HG03025 (cell line): ENCODE data around the gene HYCC2.
A peak's percentile ranks its signal among the peaks of the same experiment; 100 is the strongest.
"Not testable (repeated sequence)": the region's sequence is repeated elsewhere in the genome, so short reads cannot be mapped to it uniquely, and the experiment has no call there.

Experiments used
- ATAC-seq: cut with Tn5 transposase; IDR thresholded peaks from one replicate; pipeline ENCODE4 v1.9.1; 2021; ENCODE audit warnings: mild to moderate bottlenecking, moderate library complexity; ENCODE audit not compliant: unreplicated experiment, low FRiP score

HYCC2 gene

DNA sequence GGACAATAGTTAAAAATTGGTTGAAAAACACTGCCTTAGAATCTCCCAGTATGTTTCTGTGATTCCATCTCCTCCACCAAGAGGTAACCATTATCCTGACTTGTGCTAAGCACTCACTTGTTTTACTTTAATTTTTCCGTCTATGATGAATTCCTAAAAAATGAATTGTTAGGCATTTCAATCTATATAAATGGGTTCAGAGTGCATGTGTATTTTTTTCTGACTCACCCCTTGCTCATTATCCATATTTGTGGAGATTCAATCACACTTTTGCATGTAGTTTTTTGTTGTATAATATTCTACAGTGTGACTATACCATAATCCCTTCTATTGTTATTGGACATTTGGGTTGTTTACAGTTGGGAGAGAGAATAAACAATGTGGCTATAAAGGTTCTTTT, 1.6 kb upstream of the HYCC2 start:
- no peak for ATAC-seq

DNA sequence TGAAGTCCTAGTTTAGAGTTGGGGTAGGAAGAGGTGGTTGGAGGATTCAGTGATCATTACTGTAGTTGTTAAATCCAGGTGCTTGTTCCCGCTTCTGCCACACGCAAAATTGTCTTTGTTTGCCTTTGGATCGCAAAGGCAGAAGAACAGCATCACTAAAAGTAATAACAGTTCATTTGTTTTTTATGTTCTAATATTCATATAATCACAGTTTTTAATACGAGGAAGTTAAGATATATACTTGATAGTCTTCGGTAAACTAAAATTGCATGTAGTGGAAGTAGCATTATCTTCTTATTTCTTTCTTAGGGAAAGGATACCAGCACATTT, 695 bp upstream of the HYCC2 start:
- ATAC-seq: peak; percentile 10

DNA sequence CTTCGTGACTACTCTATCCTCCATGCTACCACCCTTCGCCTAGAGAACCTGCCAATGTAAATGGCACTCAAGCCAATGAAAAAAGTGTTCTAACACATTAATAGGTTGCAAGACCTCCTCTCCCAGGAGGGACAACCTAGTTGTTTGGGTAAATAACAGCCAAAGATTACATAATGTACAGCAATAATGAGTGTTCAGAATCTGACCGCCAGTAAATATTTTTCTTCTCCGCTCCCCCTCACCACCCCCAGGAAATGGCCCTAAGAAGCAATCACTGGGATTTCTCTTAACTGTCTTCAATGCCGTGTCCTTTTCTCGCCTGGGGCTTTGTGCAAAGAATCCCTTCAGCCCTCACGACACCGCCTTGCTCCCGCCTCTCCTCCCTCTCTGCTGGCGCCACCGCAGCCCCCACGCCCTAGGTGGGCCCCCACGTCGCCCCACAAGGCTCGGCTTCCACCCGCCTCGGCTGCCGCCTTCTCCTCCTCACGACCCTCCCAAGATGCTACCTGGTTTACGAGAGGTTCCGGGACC, 458 bp downstream of the HYCC2 start:
- peak; percentile 25 for ATAC-seq

DNA sequence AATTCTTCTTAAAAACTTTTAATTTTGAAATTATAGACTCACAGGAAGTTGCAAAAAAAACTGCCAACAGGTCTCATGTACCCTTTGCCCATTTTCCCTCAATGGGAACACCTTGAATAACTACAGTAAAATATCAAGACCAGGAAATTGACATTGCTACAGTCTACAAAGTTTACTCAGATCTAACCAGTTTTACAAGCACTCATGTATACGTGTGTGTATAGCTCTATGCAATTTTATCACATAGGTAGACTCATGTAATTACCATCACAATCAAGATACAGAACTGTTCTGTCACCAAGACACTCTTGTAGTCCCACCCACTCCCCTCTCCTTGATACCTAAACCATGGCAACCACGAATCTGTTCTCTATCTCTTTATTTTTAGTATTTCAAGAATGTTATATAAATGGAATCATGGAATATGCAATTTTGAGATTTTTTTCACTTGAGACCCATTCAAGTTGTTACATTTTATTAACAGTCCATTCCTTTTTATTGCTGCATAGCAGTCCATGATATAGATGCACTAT, 6.6 kb downstream of the HYCC2 start:
- ATAC-seq: no peak

DNA sequence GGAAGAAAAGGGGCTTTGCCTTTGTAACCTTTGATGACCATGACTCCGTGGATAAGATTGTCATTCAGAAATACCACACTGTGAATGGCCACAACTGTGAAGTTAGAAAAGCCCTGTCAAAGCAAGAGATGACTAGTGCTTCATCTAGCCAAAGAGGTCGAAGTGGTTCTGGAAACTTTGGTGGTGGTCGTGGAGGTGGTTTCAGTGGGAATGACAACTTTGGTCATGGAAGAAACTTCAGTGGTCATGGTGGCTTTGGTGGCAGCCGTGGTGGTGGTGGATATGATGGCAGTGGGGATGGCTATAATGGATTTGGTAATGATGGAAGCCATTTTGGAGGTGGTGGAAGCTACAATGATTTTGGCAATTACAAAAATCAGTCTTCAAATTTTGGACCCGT, 8.0 kb downstream of the HYCC2 start:
- ATAC-seq: not testable (repeated sequence)

DNA sequence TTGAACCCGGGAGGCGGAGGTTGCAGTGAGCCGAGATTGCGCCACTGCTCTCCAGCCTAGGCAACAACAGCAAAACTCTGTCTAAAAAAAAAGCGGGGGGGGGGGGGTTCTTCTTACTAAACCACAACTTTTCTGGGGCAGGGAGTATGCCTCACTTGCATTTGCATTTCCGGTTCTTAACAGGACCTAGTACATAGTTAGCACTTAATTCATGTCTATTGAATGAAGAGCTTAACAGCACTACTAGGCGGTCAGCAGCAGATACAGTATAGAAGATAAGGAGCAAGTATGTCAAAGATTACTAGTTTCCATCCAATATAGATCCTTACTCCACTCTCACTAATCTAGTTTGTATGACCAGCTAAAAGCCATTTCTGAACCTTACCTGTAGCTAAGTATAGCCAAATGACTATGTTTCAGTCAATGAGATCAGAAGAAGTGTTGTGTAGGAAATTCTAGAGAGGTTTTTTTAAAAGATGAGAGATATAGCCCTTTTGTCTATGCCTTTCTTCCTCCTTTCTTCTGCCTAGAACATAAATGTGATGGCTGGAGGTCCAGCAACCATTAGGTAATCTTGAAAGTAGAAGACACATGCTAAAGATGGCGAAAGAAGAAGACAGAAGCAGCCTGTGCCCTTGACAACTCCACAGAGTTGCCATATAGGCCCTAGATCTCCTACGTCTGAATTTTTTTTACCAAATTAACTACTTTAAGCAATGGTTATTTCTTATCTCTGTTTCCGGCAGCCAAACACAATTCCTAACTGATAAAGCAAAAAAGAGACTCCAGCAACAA, 11.3 kb downstream of the HYCC2 start:
- no peak for ATAC-seq

DNA sequence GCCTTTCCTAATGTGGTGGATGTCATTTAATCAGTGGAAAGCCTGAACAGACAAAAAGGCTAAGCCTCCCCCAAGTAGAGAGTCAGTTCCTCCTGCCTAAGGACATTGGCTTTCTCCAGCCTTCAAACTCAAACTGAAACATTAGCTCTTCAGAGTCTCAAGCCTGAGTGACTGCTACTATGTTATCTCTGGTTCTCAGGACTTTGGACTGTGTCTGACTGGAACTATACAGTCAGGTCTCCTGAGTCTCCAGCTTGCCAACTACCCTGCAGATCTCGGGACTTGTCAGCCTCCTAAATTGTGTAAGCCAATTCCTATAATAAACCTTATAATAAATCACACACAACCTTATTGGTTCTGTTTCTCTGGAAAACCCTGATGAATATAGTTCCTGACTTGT, 12.6 kb downstream of the HYCC2 start:
- no peak for ATAC-seq

DNA sequence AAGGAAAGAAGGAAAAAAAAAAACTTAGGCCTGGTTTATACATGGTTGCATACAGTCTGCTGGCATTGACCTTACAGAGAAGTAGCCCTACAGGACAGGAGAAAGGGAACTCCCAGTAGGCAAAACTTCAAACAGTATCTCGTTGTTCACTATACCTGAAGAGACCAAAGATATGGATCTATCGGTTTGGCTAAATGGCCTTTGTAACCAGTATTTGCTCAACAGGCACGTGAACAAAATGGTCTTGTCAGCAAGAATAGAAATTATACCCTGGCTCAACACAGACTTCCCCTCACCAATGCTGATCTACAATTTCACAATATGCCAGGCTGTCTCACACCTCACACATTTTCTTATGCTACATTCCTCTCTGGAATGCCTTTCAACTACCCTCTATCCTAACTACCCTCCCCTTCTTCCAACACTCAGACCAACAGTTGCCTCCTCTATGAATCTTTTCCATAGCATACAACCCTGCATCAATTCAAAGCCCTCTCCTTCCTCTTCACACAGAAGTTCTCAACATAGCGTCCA, 13.7 kb downstream of the HYCC2 start:
- no peak for ATAC-seq

DNA sequence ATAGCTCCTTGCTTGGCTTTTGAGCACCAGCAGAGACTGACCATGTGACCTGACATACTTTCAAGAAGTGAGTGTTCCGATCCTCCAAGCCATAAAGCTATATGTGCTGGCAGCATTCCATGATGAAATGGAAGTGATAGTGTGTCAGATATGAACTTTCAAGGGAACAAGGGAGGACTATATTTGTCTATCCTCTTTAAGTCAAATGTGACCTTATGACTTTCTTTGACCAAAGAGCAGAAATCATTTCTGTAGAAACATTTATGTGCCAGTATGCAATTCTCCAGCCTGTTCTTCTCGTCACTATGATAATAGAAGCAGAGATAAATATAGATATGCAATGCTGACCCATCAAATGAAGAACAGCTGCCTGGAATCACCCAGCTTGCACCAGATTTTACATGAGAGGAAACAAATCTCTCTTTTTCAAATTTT, 14.4 kb downstream of the HYCC2 start:
- no peak for ATAC-seq

DNA sequence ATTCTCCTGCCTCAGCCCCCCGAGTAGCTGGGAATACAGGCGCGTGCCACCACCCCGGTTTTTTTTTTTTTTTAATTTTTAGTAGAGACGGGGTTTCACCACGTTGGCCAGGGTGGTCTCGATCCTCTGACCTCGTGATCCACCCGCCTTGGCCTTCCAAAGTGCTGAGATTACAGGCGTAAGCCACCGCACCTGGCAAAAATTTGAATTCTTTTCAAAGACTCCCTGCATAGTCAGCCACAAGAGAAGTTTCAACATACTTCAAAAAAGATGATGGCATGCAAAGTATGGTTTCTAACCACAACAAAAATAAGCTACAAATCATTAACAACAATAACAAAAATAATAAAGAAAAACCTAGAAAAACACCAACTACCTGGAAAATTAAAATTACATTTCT, 22.0 kb downstream of the HYCC2 start:
- no peak for ATAC-seq

DNA sequence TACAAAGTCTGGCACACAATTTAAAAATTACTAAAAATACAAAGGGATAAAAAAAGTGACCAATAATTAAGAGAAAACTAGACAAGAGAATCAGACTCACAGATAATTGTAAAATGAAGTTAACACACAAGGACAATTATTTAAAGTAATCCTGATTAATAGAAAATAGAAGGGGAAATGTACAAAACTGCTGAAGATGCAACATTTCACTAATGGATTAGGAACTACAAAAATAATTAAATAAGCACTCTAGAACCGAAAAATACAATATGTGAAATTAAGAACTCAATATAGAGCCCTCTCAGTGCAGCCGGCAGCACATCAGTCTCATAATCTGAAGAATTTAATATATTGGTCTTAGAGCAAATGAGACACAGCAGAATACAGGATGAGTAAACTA, 24.6 kb downstream of the HYCC2 start:
- ATAC-seq: no peak

DNA sequence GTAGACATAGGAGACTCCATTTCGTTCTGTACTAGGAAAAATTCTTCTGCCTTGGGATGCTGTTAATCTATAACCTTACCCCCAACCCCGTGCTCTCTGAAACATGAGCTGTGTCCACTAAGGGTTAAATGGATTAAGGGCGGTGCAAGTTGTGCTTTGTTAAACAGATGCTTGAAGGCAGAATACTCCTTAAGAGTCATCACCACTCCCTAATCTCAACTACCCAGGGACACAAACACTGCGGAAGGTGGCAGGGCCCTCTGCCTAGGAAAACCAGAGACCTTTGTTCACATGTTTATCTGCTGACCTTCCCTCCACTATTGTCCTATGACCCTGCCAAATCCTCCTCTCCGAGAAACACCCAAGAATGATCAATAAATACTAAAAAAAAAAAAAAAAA, 28.4 kb downstream of the HYCC2 start:
- not testable (repeated sequence) for ATAC-seq

DNA sequence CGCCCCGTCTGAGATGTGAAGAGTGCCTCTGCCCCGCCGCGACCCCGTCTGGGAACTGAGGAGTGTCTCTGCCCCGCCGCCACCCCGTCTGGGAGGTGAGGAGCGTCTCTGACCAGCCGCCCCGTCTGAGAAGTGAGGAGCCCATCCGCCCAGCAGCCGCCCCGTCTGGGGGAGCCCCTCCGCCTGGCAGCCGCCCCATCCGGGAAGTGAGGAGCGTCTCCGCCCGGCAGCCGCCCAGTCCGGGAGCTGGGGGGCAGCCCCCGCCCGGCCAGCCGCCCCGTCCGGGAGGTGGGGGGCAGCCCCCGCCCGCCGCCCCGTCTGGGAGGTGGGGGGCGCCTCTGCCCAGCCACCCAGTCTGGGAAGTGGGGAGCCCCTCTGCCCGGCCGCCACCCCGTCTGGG, 29.0 kb downstream of the HYCC2 start:
- ATAC-seq: not testable (repeated sequence)

DNA sequence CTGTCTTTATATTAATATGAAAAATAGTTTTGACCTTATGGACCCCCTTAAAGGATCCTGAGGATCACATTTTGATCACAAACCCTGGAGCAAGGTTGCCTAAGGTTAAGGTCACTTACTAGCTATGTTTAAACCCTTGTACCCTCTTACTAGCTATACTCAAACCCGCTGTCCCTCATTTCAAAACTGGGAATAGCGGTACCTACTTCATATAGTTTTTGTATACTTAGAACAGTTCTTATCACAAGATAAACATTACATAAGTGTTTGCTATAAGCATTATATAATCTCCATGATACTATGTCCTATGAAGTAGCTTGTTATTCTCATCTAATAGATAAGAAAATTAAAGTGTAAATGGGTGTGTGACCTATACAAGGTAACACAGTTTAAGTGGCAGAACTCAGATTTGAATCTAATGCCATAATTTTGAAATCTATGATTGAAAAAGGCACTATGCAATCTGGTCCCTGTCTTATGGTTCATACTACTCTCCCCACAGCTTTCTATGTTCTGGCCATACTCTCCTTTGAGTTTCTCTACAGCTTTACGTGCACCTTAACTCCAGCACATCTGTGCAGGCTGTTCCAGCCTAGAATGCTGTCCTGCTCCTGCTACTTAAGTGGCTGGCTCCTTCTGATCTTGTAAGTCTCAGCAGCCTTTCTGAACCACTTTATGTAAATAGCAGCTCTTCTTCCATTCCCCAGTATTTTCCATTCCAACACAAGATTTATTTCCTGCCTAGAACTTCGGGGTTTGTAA, 30.4 kb downstream of the HYCC2 start:
- ATAC-seq: no peak

DNA sequence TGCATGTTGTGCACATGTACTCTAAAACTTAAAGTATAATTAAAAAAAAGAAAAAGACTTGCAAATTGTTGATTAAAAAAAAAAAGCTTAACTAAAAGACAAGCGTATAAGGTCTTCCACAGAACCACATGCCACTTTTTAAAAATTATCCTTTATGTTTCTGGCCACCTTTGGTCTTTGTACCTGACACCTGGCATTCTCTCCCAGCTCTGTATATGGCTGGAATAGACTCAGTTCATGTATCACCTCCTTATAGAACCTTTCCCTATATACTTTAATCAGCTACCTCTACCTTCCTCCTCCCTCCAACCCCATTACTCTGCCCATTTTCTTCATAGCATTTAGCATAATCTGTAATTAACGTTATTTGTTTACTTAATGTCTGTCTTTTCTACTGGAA, 32.6 kb downstream of the HYCC2 start:
- ATAC-seq: no peak

DNA sequence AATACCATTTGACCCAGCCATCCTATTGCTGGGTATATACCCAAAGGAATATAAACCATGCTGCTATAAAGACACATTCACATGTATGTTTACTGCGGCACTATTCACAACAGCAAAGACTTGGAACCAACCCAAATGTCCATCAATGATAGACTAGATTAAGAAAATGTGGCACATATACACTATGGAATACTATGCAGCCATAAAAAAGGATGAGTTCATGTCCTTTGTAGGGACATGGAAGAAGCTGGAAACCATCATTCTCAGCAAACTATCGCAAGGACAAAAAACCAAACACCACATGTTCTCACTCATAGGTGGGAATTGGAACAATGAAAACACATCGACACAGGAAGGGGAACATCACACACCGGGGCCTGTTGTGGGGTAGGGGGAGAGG, 33.1 kb downstream of the HYCC2 start:
- ATAC-seq: not testable (repeated sequence)

DNA sequence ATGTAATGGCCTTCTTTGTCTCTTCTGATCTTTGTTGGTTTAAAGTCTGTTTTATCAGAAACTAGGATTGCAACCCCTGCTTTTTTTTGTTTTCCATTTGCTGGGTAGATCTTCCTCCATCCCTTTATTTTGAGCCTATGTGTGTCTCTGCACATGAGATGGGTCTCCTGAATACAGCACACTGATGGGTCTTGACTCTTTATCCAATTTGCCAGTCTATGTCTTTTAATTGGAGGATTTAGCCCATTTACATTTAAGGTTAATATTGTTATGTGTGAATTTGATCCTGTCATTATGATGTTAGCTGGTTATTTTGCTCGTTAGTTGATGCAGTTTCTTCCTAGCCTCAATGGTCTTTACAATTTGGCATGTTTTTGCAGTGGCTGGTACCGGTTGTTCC, 37.1 kb downstream of the HYCC2 start:
- ATAC-seq: not testable (repeated sequence)

DNA sequence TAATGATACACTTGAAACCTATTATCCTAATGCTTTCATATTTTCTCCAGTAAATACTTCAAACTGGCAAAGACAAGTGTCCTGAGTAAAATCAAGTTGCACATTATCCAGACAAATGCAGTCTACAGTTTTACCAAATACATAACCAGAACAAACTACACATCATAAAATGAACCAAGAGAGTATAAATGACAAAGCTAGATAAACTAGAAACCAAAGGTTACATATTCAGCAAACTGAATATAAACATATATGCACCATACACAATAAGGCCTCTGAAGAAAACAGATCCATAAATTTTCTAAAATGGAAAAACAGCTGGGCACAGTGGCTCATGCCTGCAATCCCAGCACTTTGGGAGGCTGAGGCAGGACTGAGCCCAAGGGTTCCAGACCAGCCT, 47.0 kb downstream of the HYCC2 start:
- ATAC-seq: no peak

DNA sequence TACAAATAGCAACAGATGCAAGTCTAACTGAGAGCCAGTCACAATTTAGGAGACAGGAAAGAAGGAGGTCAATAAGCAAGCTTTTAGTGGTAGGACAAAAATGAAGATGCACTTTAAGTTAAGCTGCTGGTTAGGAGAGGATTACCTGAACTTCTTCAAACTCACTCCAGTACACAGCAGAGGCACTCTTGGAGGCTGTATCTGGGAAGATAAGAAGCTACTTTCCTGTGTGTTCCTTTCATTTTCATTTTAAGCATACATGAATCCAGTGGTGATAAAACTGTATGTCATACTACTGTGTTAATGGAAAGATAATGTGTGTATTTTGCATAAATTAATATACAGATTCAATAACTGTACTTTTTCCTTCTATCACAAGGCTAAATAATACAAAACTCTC, 49.6 kb downstream of the HYCC2 start:
- no peak for ATAC-seq
